ENCODE measurements around the gene BTAF1.
A peak's percentile ranks its signal among the peaks of the same experiment; 100 is the strongest.

Gene BTAF1

GRCh38 chr10:91908337-91909116 lies 15.0 kb upstream of the BTAF1 start:
- peak; percentile 48 to 87 (median 70) for DNase-seq

DNA sequence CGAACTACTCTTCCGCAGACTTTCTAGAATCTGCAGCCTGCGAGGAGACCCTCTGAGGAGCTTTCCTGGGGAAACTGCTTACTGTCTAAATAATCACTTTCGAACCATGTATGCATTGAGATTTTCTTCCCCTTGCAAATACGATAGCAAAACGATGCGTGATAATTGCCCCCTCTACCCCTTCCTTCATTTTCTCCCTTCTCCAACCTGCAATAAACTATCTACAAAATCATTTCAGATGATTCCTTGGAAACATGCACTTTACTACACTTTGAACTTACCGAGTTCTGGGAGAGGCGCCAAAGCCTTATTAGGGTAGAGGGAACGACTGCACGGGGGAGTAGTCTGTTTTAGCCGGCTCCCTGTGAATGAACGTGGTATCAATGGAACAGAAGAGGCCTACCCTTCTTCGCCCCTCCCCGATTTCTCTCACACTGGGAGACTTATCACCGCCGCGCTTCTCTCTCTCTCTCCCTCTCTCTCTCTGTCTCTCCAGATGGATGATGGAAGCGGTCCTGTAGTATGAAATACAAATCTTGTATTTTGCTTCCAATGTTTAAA lies 14.4 kb upstream of the BTAF1 start, which contains the start of gene FGFBP3:
Gene FGFBP3, minus strand, starts transcription at position 370 of the 561 bp plus-strand sequence. CDS start 517 bp downstream, outside the sequence.
- peak in 3 of 6 experiments; percentile 11 to 70 (median 21) for DNase-seq

- DNase-seq, result no peak
These were observed 13.1 kb upstream of the BTAF1 start for GRCh38 chr10:91910467-91910866.

GRCh38 chr10:91919651-91920050 lies 3.9 kb upstream of the BTAF1 start:
- no peak for DNase-seq

DNA sequence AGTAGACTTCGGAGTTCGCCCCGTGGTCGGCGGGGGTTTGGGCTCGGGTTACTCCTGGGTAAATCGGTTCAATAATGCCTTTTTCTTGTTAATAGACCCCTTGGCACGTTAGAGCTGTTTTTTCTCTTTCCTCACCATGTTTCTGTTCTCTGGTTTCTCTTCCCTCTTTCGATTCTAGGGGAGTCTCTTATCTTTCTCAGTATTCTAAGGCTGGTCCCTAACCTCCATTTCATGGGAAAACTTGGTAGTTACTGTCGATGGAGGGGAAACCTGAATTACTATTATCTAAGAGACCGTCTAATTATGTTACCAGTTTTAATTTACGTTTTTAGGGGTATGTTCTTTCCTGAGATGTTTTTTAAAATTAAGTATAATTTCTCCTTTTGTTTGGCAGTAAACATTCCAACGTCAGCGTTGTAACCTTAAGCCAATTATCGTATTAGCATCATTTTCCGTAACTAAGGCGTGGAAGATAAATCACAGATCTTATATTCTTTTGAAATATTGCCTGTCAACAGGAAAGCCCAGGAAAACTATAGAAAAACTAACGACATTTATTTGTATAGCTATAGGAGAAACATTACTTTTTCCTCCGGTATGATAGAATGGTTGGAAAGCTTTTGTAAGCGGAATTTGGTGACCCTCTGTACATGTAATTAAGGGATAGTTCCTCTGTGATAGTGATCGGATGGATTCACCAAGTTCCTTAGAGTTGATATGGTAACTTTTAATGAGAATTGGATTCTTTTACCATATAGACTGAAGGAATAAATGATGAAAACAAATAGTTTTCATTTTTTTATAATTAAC lies 847 bp downstream of the BTAF1 start:
- no peak for DNase-seq

DNA sequence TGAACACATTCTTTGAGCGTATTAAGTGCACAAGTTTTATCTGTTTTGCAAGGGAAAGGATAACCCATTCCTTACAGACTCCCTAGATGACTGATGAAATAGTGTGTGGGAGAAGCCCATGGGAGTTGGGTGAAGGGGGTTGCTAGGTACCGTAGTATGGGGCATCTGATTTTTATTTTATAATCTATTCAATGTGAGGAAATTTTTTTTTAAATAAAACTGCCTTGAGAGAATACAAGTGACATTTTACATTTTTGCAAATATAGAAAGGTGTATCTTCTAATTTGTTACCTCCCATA lies 1.4 kb downstream of the BTAF1 start:
- no peak for DNase-seq

DNA sequence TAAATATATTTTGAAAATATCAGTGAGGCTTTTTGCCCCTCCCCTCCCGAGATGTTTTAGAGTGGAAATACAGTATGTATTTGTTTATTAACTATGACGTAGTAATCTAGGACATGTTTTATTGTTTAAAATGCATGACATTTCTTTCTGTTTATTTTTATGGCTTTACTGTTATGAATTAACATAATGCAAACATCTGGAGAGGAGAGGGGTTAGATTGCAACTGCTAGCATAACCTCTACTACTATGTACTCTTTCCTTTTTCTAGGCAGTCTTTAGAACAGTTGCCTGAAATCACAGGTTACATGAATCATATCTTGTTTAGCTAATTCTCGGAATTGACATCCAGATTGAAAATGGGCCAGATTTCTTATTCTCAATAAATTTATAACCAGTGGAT lies 7.4 kb downstream of the BTAF1 start:
- no peak for DNase-seq

- DNase-seq, result no peak
These were observed 8.1 kb downstream of the BTAF1 start for GRCh38 chr10:91931526-91932190.

DNA sequence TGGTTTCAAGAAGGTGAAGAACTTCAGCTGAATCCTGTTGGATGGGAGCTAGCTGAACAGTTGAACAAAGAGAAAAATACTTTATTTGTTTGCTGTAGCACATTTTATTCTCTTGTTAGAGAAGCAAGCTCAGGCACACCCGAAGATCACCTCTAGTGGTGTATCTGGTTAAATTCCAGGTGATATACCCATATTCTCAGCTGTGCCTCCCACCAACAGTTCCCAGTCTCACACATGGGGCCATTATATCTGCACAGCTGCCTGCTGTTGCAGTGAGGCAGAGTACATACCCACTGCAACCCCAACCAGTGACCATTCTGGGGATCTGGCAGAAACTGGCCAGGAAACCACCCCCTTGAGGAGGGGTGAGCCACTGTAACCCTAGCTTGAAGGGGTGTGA lies 9.2 kb downstream of the BTAF1 start:
- no peak for DNase-seq

DNA sequence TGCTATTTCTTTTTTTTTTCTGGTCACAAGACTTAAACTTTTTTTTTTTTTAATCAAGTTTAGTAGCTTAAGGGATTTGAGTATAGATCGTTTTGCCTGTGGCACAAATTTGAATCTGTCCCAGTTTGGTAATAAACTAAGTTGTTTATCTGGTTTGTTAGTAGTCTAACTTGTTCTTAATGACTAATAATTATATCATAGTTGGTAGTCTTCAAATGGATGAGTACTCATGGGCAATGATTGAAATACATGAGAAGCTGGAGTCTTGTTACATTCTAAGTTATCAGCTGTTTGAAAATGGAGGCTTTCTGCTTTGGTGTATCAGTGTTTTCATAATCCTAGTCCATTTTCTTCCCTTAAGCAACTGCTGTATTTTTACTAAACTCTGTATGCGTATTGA lies 12.3 kb downstream of the BTAF1 start:
- DNase-seq, result no peak

GRCh38 chr10:91939653-91940052 lies 16.1 kb downstream of the BTAF1 start:
- no peak for DNase-seq

- no peak for DNase-seq
These were observed 17.9 kb downstream of the BTAF1 start for GRCh38 chr10:91941426-91941825.

- no peak for DNase-seq
These were observed 21.5 kb downstream of the BTAF1 start for GRCh38 chr10:91944880-91945630.

DNA sequence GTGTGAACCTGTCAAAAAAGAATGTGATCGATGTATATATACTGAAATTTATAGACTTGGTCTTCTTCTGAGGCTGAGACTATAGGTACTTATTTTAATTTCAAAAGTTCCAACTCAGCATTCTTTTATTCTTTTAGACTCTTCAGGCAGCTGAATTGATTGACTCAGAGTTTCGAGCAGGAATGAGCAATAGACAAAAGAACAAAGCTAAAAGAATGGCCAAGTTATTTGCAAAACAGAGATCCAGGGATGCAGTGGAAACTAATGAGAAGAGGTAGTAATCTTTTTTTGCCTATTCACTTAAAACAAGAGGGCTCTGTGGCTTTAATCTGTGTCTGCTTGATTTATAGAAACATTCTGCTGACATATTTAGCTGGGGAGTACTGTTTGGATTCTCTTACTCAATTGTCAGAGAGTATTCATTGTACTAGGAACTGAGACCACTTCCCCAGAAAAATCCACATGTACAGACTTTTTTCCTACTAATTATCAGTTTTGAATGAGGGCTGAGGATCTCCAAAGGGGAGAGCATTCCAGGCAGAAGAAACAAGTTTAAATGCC lies 30.1 kb downstream of the BTAF1 start:
- no peak for DNase-seq

DNA sequence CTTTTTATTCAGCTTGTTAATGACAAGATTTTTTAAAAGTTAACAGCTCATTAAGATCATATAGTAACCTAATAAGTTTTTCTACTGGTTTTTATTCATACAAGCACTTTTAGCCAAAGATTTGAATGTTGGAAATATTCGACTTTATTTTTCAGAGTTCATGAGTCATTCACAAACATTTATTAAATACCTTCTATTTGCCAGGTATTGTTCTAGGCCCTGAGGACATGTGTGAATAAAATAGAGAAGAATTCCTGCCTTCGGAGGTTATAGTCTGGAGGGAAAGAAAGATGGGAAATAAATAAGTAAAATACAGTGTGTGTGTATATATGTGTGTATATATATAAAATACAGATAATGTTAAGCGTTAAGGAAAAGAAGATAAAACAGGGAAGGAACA lies 31.5 kb downstream of the BTAF1 start:
- DNase-seq, result no peak

DNA sequence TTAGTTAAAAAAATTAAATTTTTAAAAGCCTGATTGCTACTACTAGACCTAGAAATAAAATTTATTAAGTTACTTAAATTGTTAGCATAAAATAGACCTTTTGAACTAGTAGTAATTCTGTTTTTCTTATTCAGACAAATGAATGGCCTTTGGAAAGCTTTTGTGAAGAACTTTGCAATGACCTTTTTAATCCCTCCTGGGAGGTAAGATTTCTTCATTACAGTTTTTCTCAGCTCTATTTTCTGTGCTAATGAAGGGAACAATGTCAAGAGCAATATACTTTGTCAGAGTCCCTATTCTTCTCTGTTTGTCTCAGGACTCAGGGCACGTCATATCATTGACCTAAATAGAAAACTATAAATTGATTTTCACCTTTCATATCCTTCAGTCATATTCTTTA lies 33.5 kb downstream of the BTAF1 start:
- DNase-seq, result no peak

DNA sequence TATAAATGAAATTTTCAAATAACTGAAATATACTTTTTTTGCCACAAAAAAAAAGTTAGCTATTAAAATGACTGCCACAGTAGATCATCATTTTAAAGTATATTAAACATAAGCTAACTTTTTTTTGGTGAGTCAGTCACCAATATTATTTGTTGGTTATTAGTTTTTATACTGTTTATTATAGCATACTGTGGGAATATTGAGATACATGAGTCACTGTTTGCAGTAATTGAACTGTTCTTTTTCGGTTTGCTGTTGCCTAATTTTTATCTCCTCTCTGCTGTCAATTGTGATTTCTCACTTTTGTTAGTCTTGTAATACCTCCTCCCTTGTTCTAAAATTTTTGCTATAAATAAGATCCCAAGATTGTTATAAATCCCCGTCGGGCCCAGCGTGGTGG lies 45.7 kb downstream of the BTAF1 start:
- no peak for DNase-seq

DNA sequence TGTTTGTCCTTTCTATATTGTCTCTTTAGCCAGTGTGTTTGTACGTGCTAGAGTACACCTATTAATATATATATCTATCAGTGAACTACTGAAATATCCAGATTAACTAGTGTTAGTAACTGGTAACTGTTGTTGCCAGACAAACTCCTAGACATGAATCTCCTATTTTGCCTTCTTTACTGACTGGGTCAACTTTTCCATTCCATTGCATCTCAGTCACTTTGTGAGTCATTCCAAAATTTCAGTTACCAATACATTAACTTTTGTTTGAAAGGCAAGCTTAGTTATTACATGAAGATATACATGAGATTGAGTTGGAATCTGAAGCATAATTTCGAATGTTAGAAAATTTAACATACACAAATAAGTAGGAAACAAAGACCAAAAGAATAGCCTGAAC lies 51.4 kb downstream of the BTAF1 start:
- DNase-seq, result no peak

DNA sequence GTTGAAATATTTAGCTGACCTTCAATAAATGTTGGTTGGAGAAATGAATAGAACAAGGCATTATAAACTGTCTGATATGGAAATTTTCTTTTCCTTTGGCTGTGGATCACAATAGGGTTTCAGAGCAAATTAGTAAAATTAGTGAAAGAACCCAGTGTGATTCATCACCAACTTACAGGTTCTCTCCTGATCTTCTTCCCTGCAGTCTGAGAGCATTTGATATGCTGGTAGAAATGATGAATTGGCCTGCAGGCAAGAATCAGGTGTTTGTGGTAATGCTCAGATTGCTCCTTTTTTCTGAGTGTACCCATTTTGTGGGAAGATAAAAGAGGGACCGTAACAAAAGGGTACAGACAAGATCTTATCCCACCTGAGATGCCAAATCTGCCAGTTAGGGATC lies 51.9 kb downstream of the BTAF1 start:
- no peak for DNase-seq

GRCh38 chr10:91976317-91977051 lies 52.9 kb downstream of the BTAF1 start:
- DNase-seq, result no peak

DNA sequence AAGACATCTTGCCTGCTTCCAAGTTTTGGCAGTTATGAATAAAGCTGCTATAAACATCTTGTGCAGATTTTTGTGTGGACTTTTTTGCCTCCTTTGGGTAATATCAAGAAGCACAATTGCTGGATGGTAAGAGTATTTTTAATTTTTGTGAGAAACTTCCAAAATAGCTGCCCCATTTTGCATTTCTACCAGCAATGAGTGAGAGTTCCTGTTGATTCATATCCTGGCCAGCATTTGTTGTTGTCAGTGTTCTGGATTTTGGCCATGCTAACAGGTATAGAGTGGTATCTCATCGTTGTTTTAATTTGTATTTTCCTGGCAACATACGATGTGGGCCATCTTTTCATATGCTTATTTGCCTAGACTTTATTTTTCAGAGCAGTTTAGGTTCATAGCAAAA lies 53.9 kb downstream of the BTAF1 start:
- no peak for DNase-seq

DNA sequence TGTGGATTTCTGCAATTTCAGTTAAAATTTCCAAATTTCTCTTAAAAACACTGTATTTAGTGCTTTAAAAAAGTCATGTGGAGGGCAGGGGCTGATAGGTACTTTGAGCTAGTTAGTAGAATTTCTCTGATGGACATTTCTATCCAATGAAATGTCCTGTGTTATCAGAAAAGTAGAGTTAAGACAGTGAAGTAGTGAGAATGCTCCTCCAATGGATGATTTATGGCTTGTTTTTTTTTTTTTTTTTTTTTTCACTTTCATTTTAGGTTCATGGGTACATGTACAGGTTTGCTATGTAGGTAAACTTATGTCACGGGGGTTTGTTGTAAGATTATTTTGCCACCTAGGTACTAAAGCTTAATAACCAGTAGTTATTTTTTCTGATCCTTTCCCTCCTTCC lies 55.0 kb downstream of the BTAF1 start:
- DNase-seq, result no peak

Data from stimulated activated naive CD4-positive, alpha-beta T cell (primary cell).